Measurements from ENCODE around the gene NFIA. TPM values are rescaled to one million over a fixed set of nuclear protein-coding genes. Genes with fewer than 3 reads are reported as not detected.
A peak's percentile ranks its signal among the peaks of the same experiment; 100 is the strongest.

NFIA gene
- total RNA-seq, 3 donors from 2014 or later = 54.9 to 87.5 (median 79.6) TPM

DNA sequence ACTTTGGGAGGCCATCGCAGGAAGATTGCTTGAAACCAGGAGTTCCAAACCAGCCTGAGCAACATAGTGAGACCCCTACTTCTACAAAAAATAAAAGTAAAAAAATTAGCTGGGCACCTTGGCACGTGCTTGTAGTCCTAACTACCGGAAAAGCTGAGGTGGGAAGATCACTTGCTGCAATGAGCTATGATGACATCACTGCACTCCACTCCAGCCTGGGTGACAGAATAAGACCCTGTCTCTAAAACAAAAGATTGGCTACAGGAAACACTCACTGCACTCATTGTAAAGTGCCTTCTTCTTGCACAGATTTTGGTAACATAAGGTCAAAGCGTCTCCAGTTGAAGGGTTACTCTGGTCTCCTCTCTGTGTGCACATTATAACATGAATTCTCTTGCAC, 336.8 kb downstream of the NFIA start:
- intact Hi-C loops (cut with DNase I; ENCODE audit: low total_unique reads) = no loop called here
- no peak for DNase-seq (ENCODE audit: low spot score in 2 of 2)

DNA sequence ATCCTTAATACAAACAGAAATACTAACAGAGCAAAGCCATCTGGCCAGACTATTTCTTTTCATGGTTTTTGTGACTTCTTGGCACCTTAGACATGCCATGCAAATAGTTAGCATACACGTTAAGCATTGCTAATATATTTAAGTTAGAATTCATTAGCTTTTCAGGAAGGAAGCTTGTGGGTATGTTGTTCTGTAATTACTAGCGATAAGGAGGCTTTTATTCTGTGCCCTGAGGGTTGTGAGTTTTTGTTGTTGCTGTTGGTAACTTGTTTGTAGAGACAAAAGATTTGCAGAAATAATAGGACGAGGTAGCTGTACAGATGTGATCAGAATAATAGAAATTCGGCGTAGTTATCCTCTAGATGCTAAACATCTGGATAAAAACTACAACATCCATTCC, 337.3 kb downstream of the NFIA start:
- Histone ChIP-seq H3K4me3 (no peak overlapping the region), H3K27me3 (no peaks in the 10 kb centered on the region), H3K4me1 (peaks cover 0 to 7% of the 10 kb centered on the region in 2 donors), H3K9me3 (no peaks in the 10 kb centered on the region), H3K36me3 (no peaks in the 10 kb centered on the region), H3K27ac (no peak overlapping the region)
- TF ChIP-seq POLR2AphosphoS5 (IDR thresholded peaks at IDR 0.05) = no peak
- TF ChIP-seq, protein P1, sequence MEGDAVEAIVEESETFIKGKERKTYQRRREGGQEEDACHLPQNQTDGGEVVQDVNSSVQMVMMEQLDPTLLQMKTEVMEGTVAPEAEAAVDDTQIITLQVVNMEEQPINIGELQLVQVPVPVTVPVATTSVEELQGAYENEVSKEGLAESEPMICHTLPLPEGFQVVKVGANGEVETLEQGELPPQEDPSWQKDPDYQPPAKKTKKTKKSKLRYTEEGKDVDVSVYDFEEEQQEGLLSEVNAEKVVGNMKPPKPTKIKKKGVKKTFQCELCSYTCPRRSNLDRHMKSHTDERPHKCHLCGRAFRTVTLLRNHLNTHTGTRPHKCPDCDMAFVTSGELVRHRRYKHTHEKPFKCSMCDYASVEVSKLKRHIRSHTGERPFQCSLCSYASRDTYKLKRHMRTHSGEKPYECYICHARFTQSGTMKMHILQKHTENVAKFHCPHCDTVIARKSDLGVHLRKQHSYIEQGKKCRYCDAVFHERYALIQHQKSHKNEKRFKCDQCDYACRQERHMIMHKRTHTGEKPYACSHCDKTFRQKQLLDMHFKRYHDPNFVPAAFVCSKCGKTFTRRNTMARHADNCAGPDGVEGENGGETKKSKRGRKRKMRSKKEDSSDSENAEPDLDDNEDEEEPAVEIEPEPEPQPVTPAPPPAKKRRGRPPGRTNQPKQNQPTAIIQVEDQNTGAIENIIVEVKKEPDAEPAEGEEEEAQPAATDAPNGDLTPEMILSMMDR (IDR thresholded peaks at IDR 0.05) = no peak
- TF ChIP-seq POLR2A (IDR thresholded peaks at IDR 0.05) = no peak
- DNase-seq (ENCODE audit: low spot score in 2 of 2) = no peak
- intact Hi-C loops (cut with DNase I; ENCODE audit: low total_unique reads) = no loop called here

More for the DNA sequence above, 336.8 kb downstream of the NFIA start:
- Histone ChIP-seq H3K4me3 (no peak overlapping the region), H3K9me3 (no peaks in the 10 kb centered on the region), H3K4me1 (peaks cover 0 to 2% of the 10 kb centered on the region in 2 donors), H3K36me3 (no peaks in the 10 kb centered on the region), H3K27me3 (no peaks in the 10 kb centered on the region), H3K27ac (no peak overlapping the region)
- no peak for TF ChIP-seq POLR2A (IDR thresholded peaks at IDR 0.05)
- no peak for TF ChIP-seq POLR2AphosphoS5 (IDR thresholded peaks at IDR 0.05)
- TF ChIP-seq, protein P1 (IDR thresholded peaks at IDR 0.05) = no peak

DNA sequence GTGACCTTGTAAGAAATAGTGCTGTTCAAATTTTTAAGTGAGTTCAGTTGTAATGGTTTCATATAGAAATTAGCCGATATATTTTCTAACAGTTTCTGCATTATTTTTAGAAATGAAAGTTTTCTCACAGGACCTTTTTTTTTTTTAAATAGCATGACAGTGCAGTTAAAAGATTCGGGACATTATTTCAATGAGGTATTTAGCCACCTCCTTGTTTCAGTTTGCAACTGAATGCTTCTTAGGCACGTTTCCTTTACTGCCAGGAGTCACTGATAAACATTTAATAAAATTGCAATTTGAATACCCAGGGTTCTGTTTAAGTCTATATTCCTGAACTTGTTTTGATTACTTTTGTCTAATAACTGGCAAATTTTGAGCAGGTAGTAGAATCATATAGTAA, 337.9 kb downstream of the NFIA start:
- H3K4me1 ChIP-seq = peaks cover 0 to 12% of the 10 kb centered on the region in 2 donors
- DNase-seq (ENCODE audit: low spot score in 2 of 2) = no peak
- H3K27me3 ChIP-seq = no peaks in the 10 kb centered on the region
- no peak overlapping the region for H3K4me3 ChIP-seq
- no peaks in the 10 kb centered on the region for H3K9me3 ChIP-seq
- H3K36me3 ChIP-seq = no peaks in the 10 kb centered on the region
- intact Hi-C loops (cut with DNase I; ENCODE audit: low total_unique reads) = no loop called here
- TF ChIP-seq POLR2A (IDR thresholded peaks at IDR 0.05) = no peak
- TF ChIP-seq POLR2AphosphoS5 (IDR thresholded peaks at IDR 0.05) = no peak
- TF ChIP-seq, protein P1 (IDR thresholded peaks at IDR 0.05) = no peak
- no peak overlapping the region for H3K27ac ChIP-seq

DNA sequence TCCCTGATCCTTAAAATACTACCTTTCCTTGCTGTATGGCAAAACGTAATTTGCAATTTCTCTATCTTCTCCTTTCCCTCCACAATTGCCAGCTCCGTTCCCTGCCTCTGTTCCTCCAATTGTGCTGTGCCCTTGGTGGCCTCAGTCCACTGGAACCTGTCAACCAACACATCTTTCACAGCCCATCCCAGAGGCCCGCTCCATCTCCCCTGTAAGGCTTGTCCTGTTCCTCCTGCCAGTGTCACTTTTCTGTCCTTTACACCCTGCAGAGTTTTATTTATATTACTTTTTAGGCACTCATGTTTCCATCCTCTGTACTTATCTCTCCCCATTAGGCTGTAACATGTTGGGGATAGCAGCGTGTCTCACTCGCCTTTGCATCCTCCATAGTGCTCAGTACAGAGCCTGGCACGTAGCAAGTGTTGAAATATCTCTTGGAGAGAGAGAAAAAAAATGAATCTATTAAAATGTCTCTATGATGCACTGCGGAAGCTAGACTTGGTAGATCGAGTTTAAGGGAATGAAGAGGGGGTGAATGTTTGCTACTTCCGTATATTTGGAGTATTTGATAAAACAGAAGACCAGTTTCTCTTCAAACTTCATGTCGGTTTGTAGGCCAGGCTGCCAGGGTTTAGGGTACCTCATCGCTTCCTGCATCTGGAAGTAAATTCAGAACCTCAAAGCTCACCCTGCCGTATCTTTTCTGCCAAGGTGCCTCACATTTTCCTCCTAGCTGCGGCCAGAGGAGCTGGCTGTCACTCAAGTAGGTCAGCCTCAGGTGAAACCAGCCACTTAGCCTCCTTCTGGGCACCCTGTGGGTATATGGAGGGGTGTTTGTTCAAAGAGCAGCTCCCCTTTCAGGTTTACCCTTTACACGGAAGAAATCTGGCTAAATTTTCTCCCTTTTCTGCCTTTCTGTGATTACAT, 338.8 kb downstream of the NFIA start:
- TF ChIP-seq POLR2AphosphoS5 (IDR thresholded peaks at IDR 0.05) (no peak), POLR2A (IDR thresholded peaks at IDR 0.05) (no peak)
- TF ChIP-seq, protein P1 (IDR thresholded peaks at IDR 0.05) = no peak

DNA sequence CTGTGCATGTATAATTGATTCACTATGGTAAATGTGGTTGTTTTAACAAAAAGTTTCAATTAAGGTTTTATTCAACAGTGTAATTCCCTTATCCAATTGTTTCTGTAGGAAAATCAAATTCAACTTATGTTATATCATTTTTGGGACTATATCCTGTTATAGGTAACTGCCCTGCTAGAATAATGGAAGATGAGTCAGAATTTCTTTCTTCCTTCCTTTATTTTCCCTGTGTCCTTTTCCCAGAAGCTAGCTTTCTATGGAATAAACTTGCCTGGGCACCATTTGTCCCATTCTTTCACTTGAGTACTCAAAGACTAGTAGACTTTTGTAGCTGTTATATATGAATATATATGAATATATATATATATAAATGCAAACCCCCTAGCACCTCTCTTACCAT, 341.3 kb downstream of the NFIA start:
- H3K9me3 ChIP-seq = no peaks in the 10 kb centered on the region
- no peak overlapping the region for H3K4me3 ChIP-seq
- no peak for DNase-seq (ENCODE audit: low spot score in 2 of 2)
- peak overlapping the region; percentile 44 to 66 for H3K27ac ChIP-seq
- no peaks in the 10 kb centered on the region for H3K27me3 ChIP-seq
- intact Hi-C loops (cut with DNase I; ENCODE audit: low total_unique reads) = no loop called here
- TF ChIP-seq POLR2AphosphoS5 (IDR thresholded peaks at IDR 0.05) = no peak
- TF ChIP-seq, protein P1 (IDR thresholded peaks at IDR 0.05) = no peak
- no peak for TF ChIP-seq POLR2A (IDR thresholded peaks at IDR 0.05)
- H3K4me1 ChIP-seq = peaks cover 0 to 12% of the 10 kb centered on the region in 2 donors
- H3K36me3 ChIP-seq = no peaks in the 10 kb centered on the region

More for the DNA sequence above, 338.8 kb downstream of the NFIA start:
- Histone ChIP-seq H3K4me1 (peaks cover 0 to 12% of the 10 kb centered on the region in 2 donors), H3K4me3 (no peak overlapping the region), H3K27ac (peak overlapping the region; percentile 22 to 60), H3K36me3 (no peaks in the 10 kb centered on the region), H3K9me3 (no peaks in the 10 kb centered on the region), H3K27me3 (no peaks in the 10 kb centered on the region)
- DNase-seq (ENCODE audit: low spot score in 2 of 2) = no peak
- intact Hi-C loops (cut with DNase I; ENCODE audit: low total_unique reads) = no loop called here
